ENCODE data around the gene ZFP64.

The ZFP64 gene

DNA sequence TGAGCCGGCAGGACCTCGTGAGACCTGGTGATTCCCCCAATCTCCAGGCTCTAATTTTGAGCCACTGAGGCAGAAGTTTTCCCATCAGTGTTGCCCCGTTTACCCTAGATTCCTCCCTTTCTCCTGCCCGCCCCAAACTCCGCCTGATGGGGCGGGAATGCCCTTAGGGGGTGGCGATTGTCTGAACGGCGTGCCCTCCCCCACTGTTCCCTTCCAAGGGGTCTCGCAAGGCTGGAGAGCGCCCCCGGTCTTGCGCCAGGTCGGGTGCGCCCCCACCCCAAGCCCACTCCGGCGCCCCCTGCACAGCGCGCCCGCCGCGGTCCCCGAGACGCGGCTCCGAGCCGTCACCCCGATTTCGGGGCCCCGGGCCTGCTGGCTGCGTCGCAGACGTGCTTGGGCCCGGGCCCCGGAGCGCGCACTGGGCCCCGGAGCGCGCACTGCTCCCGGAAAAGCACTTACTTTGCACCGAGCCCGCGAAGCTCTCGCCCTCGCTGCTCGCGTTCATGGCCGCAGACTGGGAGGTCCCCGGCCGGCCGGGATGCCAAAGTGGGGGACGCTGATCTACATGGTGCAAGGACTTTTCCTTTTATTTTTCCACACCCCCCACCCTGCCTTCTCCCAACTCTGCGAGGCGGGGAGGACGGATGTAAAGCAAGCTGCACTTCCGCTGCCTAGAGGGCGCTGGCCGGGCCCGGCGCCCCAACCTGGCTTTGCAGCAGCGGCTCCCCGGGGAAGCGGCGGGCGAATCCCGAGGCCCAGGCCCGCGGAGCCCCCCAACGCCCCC lies at the start of gene ZFP64 (continued):
- TF ChIP-seq, protein P1, sequence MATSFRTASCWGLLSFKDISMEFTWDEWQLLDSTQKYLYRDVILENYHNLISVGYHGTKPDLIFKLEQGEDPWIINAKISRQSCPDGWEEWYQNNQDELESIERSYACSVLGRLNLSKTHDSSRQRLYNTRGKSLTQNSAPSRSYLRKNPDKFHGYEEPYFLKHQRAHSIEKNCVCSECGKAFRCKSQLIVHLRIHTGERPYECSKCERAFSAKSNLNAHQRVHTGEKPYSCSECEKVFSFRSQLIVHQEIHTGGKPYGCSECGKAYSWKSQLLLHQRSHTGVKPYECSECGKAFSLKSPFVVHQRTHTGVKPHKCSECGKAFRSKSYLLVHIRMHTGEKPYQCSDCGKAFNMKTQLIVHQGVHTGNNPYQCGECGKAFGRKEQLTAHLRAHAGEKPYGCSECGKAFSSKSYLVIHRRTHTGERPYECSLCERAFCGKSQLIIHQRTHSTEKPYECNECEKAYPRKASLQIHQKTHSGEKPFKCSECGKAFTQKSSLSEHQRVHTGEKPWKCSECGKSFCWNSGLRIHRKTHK (tag by site-specific recombination; IDR thresholded peaks at IDR 0.05) = no peak
- TF ChIP-seq, protein P2, sequence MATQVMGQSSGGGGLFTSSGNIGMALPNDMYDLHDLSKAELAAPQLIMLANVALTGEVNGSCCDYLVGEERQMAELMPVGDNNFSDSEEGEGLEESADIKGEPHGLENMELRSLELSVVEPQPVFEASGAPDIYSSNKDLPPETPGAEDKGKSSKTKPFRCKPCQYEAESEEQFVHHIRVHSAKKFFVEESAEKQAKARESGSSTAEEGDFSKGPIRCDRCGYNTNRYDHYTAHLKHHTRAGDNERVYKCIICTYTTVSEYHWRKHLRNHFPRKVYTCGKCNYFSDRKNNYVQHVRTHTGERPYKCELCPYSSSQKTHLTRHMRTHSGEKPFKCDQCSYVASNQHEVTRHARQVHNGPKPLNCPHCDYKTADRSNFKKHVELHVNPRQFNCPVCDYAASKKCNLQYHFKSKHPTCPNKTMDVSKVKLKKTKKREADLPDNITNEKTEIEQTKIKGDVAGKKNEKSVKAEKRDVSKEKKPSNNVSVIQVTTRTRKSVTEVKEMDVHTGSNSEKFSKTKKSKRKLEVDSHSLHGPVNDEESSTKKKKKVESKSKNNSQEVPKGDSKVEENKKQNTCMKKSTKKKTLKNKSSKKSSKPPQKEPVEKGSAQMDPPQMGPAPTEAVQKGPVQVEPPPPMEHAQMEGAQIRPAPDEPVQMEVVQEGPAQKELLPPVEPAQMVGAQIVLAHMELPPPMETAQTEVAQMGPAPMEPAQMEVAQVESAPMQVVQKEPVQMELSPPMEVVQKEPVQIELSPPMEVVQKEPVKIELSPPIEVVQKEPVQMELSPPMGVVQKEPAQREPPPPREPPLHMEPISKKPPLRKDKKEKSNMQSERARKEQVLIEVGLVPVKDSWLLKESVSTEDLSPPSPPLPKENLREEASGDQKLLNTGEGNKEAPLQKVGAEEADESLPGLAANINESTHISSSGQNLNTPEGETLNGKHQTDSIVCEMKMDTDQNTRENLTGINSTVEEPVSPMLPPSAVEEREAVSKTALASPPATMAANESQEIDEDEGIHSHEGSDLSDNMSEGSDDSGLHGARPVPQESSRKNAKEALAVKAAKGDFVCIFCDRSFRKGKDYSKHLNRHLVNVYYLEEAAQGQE (tag by site-specific recombination; IDR thresholded peaks at IDR 0.05) = no peak
- TF ChIP-seq GLIS2 (tag by site-specific recombination; IDR thresholded peaks at IDR 0.05) (peak; percentile 75), EGR2 (tag by site-specific recombination; IDR thresholded peaks at IDR 0.05; ENCODE audit: low read depth) (no peak), ZNF544 (tag by site-specific recombination; IDR thresholded peaks at IDR 0.05) (no peak), ZNF514 (tag by site-specific recombination; IDR thresholded peaks at IDR 0.05) (no peak), MZF1 (tag by site-specific recombination; IDR thresholded peaks at IDR 0.05; ENCODE audit: borderline replicate concordance) (no peak), PRDM1 (tag by site-specific recombination; IDR thresholded peaks at IDR 0.05) (0 out of 2 replicates have a peak, but pooled peaks have one; percentile 45), ZNF571 (tag by site-specific recombination; IDR thresholded peaks at IDR 0.05) (no peak), ZNF362 (tag by site-specific recombination; IDR thresholded peaks at IDR 0.05) (no peak), ZSCAN30 (tag by site-specific recombination; IDR thresholded peaks at IDR 0.05) (peak; percentile 52; the same call in 1 of the 2 replicates), ZNF629 (tag by site-specific recombination; IDR thresholded peaks at IDR 0.05) (peak; percentile 41; the same call in 1 of the 2 replicates), ZSCAN18 (tag by site-specific recombination; IDR thresholded peaks at IDR 0.05) (no peak), ZNF449 (tag by site-specific recombination; IDR thresholded peaks at IDR 0.05) (no peak), CTCF (tag by site-specific recombination; IDR thresholded peaks at IDR 0.05) (peak; percentile 70), ZNF473 (tag by site-specific recombination; IDR thresholded peaks at IDR 0.05) (no peak)
- TF ChIP-seq, protein P3, sequence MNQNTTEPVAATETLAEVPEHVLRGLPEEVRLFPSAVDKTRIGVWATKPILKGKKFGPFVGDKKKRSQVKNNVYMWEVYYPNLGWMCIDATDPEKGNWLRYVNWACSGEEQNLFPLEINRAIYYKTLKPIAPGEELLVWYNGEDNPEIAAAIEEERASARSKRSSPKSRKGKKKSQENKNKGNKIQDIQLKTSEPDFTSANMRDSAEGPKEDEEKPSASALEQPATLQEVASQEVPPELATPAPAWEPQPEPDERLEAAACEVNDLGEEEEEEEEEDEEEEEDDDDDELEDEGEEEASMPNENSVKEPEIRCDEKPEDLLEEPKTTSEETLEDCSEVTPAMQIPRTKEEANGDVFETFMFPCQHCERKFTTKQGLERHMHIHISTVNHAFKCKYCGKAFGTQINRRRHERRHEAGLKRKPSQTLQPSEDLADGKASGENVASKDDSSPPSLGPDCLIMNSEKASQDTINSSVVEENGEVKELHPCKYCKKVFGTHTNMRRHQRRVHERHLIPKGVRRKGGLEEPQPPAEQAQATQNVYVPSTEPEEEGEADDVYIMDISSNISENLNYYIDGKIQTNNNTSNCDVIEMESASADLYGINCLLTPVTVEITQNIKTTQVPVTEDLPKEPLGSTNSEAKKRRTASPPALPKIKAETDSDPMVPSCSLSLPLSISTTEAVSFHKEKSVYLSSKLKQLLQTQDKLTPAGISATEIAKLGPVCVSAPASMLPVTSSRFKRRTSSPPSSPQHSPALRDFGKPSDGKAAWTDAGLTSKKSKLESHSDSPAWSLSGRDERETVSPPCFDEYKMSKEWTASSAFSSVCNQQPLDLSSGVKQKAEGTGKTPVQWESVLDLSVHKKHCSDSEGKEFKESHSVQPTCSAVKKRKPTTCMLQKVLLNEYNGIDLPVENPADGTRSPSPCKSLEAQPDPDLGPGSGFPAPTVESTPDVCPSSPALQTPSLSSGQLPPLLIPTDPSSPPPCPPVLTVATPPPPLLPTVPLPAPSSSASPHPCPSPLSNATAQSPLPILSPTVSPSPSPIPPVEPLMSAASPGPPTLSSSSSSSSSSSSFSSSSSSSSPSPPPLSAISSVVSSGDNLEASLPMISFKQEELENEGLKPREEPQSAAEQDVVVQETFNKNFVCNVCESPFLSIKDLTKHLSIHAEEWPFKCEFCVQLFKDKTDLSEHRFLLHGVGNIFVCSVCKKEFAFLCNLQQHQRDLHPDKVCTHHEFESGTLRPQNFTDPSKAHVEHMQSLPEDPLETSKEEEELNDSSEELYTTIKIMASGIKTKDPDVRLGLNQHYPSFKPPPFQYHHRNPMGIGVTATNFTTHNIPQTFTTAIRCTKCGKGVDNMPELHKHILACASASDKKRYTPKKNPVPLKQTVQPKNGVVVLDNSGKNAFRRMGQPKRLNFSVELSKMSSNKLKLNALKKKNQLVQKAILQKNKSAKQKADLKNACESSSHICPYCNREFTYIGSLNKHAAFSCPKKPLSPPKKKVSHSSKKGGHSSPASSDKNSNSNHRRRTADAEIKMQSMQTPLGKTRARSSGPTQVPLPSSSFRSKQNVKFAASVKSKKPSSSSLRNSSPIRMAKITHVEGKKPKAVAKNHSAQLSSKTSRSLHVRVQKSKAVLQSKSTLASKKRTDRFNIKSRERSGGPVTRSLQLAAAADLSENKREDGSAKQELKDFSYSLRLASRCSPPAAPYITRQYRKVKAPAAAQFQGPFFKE (tag by site-specific recombination; IDR thresholded peaks at IDR 0.05; ENCODE audit: borderline replicate concordance) = no peak
- TF ChIP-seq, protein P4, sequence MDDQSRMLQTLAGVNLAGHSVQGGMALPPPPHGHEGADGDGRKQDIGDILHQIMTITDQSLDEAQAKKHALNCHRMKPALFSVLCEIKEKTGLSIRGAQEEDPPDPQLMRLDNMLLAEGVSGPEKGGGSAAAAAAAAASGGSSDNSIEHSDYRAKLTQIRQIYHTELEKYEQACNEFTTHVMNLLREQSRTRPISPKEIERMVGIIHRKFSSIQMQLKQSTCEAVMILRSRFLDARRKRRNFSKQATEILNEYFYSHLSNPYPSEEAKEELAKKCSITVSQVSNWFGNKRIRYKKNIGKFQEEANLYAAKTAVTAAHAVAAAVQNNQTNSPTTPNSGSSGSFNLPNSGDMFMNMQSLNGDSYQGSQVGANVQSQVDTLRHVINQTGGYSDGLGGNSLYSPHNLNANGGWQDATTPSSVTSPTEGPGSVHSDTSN (CRISPR knock-in tag; IDR thresholded peaks at IDR 0.05) = no peak

Measured in HEK293 (cell line).